ENCODE measurements around the gene WDR73.

DNA sequence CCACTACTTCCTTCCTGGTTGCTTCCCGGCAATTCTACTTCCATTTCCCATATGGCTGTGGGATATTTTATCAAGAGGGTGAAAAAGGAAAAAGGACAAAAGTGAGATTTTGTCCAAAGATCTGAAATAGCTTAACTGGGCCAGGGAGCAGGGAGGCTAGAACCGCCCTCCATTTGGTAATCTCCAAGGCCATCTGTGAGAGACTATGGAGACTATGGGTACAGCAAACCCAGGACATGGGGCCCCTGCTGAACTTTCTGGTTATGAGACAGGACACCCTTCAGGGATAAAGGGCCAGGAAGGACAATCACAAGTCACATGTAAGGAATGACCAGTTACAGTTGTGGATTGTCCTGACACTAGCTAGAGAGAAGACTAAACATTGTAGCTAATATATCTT, 29.0 kb downstream of the WDR73 start:
- TF ChIP-seq, protein P1, sequence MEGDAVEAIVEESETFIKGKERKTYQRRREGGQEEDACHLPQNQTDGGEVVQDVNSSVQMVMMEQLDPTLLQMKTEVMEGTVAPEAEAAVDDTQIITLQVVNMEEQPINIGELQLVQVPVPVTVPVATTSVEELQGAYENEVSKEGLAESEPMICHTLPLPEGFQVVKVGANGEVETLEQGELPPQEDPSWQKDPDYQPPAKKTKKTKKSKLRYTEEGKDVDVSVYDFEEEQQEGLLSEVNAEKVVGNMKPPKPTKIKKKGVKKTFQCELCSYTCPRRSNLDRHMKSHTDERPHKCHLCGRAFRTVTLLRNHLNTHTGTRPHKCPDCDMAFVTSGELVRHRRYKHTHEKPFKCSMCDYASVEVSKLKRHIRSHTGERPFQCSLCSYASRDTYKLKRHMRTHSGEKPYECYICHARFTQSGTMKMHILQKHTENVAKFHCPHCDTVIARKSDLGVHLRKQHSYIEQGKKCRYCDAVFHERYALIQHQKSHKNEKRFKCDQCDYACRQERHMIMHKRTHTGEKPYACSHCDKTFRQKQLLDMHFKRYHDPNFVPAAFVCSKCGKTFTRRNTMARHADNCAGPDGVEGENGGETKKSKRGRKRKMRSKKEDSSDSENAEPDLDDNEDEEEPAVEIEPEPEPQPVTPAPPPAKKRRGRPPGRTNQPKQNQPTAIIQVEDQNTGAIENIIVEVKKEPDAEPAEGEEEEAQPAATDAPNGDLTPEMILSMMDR (conservative IDR thresholded peaks at IDR 0.05; ENCODE audit: low read depth, low read length) = no peak
- no peak for TF ChIP-seq MAFK (IDR thresholded peaks at IDR 0.05; ENCODE audit: low read depth, low read length)
- TF ChIP-seq POLR2A (IDR thresholded peaks at IDR 0.05; ENCODE audit: low read depth, low read length) = no peak
